HL-60 (cell line): ENCODE measurements around the gene NOP9.

Source experiments
- DNase-seq, 2 experiments: peaks; one replicate each; pipeline ENCODE4 v3.0.0-alpha.2; 2010 to 2020; ENCODE audit warnings: low read depth in 1 of 2, low spot score in 1 of 2
- H3K27ac ChIP-seq: fragments of 250-450 bp; sonication (Bioruptor Pico); replicated peaks from 2 replicates; pipeline ENCODE4 v1.5.1; 2020; ENCODE audit warnings: mild to moderate bottlenecking, moderate library complexity
- H3K27me3 ChIP-seq: fragments of 250-450 bp; sonication (Bioruptor Pico); 2 replicates; pipeline ENCODE4 v1.5.1; 2021; ENCODE audit warnings: mild to moderate bottlenecking, moderate library complexity; ENCODE audit not compliant: insufficient read depth, poor library complexity, severe bottlenecking
- H3K4me3 ChIP-seq: replicated peaks from 2 replicates; pipeline ENCODE4 v1.5.1; 2011; ENCODE audit warnings: mild to moderate bottlenecking, control low read depth, low read length; ENCODE audit not compliant: insufficient read depth
- GABPA ChIP-seq: IDR thresholded peaks from 2 replicates; pipeline ENCODE4 v1.6.1; 2012; ENCODE audit warnings: low read depth
- POLR2AphosphoS5 ChIP-seq: IDR thresholded peaks from 2 replicates; pipeline ENCODE4 v1.6.1; 2012; ENCODE audit warnings: low read depth
- SPI1 ChIP-seq: IDR thresholded peaks from 2 replicates; pipeline ENCODE4 v1.6.1; 2012; ENCODE audit warnings: low read depth, mild to moderate bottlenecking, borderline replicate concordance
- TF ChIP-seq, protein P1 (sequence below): IDR thresholded peaks from one replicate; pipeline ENCODE4 v1.5.1; 2011; ENCODE audit warnings: low read length, control low read depth, inconsistent platforms; ENCODE audit not compliant: insufficient read depth
- TF ChIP-seq, protein P2 (sequence below): IDR thresholded peaks from 2 replicates; pipeline ENCODE4 v1.6.1; 2012; ENCODE audit warnings: low read depth; ENCODE audit not compliant: insufficient replicate concordance

The NOP9 gene

DNA sequence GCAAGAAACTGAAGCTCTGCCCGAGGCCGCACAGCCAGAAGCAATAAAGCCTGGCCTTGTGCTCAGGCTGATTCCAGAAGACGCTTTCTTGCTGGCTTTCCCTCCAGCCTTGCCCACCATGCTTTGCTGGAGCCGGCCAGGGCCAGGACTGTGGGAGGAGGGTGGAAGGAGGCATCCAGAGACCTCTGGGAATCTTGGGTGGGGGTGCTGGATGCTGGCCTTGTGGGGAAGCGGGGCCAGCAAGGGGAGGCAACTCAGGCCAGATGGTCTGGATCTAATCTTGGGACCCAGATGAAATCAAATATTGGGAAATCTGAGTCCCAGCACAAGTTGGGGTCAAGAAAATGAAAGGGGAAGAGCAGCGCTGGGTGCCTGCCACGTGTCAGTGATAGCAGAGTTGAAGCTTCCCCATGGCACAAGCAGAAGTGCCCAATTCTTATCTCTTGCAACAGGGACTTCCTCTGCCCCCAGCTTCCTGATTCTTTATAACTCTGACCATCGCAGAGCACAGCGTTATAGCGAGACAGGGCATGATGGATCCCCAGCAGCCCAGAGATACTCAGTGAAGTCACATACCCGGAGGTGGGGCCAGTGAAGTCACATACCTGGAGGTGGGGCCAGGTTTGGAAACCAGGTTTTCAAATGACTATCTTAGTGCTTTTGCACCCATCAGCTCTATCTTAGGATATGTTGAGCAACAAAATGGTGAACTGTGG lies 21.9 kb upstream of the NOP9 start:
- H3K27ac ChIP-seq: peak overlapping the region; percentile 80
- DNase-seq: peak; percentile 91 to 94
- TF ChIP-seq GABPA (no peak), SPI1 (peak; percentile 99), POLR2AphosphoS5 (peak; percentile 96)
- H3K4me3 ChIP-seq: no peak overlapping the region
- H3K27me3 ChIP-seq: no peaks in the 10 kb centered on the region

DNA sequence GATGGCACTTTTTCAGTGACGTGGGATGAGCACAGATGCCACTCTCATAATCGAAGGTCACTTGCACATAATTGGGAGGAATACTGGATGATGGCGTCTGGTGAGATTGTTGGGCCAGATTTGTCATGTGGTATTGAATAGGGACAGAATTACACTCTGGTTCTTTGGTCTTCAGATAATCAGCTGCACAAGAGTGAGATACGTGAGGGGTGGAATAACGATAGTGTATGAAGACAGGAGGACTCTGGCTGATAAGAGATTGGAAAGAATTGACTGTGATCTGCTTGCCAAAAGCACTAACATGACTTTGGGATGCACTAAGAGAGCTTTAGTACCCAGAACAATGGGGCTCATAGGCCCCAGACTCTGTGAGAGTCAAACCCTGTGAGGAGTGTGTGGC lies 21.2 kb upstream of the NOP9 start:
- H3K4me3 ChIP-seq: no peak overlapping the region

DNA sequence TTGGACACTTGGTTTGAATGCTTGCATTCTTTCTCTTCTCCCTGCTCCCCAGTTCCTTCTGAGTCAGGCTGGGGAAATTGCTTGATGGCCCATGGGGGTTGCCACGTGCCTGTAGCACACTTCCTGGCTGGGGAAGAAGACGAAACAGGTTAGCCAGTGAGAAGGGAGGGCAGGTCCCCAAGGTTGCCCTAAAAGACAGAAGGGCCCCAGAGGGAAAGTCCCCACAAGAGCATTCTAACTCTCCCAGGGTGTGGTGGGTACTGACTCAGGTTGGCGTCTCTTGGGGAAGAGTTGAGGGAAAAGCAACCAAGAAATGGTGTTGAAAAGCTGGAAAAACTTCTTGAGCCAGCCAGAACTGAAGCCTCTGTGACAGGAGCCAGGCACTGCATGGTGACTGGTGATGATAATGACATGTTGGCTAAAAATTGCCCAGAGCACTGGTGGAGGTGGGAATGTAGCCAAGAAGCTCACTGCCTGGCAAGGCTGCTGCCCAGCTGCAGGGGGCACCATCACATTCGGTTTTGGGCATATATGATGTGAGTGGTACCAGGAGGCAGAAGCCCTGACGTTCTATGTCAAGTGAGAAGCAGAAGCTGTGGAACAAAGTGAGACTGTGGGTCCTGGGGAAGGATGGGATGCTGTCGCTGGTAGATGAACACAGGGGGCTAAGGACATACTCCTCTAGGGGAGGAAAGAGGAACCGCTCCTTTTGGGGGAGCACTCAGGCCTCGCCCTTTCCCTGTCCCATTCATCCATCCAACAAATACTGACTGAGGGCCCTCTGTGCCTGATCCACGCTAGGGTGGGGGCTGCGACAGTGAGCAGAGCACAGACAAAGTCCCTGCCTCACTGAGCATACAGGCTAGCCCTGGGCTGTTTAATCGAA lies 20.1 kb upstream of the NOP9 start:
- Histone ChIP-seq H3K4me3 (no peak overlapping the region), H3K27ac (peak overlapping the region; percentile 47), H3K27me3 (no peaks in the 10 kb centered on the region)
- peak in 1 of 2 experiments; percentile 70 for DNase-seq
- TF ChIP-seq, protein P1, sequence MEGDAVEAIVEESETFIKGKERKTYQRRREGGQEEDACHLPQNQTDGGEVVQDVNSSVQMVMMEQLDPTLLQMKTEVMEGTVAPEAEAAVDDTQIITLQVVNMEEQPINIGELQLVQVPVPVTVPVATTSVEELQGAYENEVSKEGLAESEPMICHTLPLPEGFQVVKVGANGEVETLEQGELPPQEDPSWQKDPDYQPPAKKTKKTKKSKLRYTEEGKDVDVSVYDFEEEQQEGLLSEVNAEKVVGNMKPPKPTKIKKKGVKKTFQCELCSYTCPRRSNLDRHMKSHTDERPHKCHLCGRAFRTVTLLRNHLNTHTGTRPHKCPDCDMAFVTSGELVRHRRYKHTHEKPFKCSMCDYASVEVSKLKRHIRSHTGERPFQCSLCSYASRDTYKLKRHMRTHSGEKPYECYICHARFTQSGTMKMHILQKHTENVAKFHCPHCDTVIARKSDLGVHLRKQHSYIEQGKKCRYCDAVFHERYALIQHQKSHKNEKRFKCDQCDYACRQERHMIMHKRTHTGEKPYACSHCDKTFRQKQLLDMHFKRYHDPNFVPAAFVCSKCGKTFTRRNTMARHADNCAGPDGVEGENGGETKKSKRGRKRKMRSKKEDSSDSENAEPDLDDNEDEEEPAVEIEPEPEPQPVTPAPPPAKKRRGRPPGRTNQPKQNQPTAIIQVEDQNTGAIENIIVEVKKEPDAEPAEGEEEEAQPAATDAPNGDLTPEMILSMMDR: peak; percentile 29
- TF ChIP-seq, protein P2, sequence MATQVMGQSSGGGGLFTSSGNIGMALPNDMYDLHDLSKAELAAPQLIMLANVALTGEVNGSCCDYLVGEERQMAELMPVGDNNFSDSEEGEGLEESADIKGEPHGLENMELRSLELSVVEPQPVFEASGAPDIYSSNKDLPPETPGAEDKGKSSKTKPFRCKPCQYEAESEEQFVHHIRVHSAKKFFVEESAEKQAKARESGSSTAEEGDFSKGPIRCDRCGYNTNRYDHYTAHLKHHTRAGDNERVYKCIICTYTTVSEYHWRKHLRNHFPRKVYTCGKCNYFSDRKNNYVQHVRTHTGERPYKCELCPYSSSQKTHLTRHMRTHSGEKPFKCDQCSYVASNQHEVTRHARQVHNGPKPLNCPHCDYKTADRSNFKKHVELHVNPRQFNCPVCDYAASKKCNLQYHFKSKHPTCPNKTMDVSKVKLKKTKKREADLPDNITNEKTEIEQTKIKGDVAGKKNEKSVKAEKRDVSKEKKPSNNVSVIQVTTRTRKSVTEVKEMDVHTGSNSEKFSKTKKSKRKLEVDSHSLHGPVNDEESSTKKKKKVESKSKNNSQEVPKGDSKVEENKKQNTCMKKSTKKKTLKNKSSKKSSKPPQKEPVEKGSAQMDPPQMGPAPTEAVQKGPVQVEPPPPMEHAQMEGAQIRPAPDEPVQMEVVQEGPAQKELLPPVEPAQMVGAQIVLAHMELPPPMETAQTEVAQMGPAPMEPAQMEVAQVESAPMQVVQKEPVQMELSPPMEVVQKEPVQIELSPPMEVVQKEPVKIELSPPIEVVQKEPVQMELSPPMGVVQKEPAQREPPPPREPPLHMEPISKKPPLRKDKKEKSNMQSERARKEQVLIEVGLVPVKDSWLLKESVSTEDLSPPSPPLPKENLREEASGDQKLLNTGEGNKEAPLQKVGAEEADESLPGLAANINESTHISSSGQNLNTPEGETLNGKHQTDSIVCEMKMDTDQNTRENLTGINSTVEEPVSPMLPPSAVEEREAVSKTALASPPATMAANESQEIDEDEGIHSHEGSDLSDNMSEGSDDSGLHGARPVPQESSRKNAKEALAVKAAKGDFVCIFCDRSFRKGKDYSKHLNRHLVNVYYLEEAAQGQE: no peak
- no peak for TF ChIP-seq SPI1
- TF ChIP-seq GABPA: no peak
- no peak for TF ChIP-seq POLR2AphosphoS5

More for the DNA sequence above, 21.2 kb upstream of the NOP9 start:
- no peaks in the 10 kb centered on the region for H3K27me3 ChIP-seq
- DNase-seq: no peak
- peak overlapping the region; percentile 47 for H3K27ac ChIP-seq
- TF ChIP-seq, protein P2: no peak
- TF ChIP-seq, protein P1: no peak
- no peak for TF ChIP-seq POLR2AphosphoS5
- no peak for TF ChIP-seq GABPA
- TF ChIP-seq SPI1: no peak

DNA sequence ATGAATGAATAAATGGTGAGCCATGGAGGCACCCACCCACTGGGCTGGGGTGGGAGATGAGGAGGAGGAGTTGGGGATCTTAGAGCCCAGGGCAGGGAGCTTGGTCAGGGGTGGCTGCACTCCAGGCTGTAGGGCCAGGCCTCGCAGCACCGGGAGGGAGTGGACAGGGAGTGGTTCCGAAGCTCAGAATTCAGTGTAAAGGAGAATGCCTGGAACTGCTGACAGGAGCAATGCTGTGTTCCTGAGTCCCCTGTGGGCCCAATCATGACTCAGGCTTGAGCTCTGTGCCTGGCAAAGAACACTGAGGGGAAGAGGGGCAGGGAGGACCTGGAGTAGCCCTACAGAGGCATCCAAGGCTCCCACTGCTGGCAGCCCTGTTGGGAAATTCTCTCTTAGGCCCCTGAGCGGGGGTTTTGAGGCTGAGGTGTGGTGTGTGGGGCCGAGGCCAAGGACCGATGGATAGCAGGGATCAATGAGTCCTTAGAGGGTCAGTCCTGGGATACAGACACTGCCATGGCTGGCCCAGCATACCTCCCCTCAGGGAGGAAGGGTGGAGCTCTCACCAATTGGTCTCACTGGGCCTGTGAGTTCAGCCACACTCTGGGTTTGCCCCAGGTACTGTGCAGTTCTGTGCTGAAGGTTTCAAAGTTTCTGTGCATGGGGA lies 18.7 kb upstream of the NOP9 start:
- Histone ChIP-seq H3K27ac (peak overlapping the region; percentile 9; the same call in 1 of the 2 replicates), H3K4me3 (no peak overlapping the region), H3K27me3 (no peaks in the 10 kb centered on the region)
- DNase-seq: no peak
- TF ChIP-seq POLR2AphosphoS5 (no peak), SPI1 (no peak)
- TF ChIP-seq, protein P2: no peak
- TF ChIP-seq, protein P1: no peak
